Fibroblast of skin of scalp (primary cell): ENCODE measurements around the gene MRPL49.

Experiments
- DNase-seq: peaks from one replicate; pipeline ENCODE4 v3.0.0-alpha.2; 2013

The MRPL49 gene

DNA sequence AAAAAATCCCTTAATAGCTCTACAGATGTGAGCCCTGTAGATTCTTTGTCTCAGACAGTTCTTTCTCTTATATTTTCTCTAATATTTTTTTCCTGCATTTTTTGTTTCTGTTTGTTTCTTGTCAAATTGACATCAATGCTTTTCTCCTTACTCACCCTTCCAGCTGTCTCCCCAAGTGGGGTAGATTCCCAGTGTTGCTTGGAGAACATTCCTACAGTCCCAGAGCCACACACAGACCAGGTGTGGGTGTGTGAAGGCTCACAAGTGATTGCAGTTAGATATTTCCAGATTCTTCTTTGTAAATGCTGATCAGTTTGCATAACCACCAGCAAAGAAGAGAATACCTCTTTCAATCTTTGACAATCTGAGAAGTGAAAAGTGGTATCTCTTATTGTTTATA is 18.6 kb upstream of the MRPL49 start:
- no peak for DNase-seq

- no peak for DNase-seq
These were observed 17.5 kb upstream of the MRPL49 start for GRCh38 chr11:65104628-65105027.

DNA sequence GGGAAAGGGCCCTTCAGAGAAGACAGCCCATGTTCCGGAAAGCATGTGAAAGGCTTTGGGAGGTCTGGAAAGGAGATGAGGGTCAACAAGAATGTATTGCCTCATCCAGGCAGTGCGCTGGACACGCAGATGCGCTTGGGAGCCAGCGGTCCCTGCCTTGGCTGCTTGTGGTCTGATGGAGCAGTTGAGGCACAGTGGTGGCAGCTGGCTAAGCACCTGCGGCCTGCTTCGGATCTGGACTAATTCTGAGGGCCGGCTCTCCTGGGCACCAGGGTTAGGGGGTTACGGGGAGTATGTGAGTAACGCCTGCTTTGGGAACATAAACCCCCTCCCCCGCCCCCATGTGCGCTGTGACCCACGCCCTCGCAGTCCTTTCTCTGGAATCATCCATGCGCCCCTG is 15.0 kb upstream of the MRPL49 start:
- no peak for DNase-seq

DNA sequence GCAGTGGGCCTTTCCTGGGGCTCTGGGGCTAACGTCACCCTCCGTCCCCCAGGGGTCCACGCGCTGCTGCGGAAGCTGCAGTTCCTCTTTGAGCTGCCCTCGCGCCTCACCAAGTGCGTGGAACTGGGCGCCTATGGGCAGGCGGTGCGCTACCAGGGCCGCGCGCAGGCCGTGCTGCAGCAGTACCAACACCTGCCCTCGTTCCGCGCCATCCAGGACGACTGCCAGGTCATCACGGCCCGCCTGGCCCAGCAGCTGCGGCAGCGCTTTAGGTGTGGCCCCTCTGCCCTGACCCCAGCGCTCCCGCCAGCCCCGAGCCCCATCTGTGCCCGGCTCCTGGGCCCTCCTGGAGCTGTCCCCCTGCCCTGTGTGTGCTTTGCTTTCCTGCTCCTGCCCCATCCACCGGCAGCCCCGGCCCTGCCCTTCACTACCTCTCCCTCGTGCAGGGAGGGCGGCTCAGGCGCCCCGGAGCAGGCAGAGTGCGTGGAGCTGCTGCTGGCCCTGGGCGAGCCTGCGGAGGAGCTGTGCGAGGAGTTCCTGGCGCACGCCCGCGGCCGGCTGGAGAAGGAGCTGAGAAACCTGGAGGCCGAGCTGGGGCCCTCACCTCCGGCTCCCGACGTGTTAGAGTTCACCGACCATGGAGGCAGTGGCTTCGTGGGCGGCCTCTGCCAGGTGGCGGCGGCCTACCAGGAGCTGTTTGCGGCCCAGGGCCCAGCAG is 14.2 kb upstream of the MRPL49 start:
- no peak for DNase-seq

DNA sequence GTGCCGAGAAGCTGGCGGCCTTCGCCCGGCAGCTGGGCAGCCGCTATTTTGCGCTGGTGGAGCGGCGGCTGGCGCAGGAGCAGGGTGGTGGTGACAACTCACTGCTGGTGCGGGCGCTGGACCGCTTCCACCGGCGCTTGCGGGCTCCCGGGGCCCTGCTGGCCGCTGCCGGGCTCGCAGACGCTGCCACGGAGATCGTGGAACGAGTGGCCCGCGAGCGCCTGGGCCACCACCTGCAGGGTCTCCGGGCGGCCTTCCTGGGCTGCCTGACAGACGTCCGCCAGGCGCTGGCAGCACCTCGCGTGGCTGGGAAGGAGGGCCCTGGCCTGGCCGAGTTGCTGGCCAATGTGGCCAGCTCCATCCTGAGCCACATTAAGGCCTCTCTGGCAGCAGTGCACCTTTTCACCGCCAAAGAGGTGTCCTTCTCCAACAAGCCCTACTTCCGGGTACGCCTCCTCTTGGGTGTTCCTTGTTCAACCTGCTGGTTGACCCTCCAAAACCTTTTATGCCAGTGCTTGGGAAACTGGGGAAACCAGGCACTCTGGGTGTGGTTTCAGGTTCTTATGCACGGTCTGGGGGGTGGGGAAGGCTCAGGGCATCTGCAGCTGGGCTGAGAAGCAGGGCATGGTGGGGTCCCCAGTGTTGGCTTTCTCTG is 13.5 kb upstream of the MRPL49 start:
- DNase-seq: no peak

GRCh38 chr11:65109231-65110198 is 12.6 kb upstream of the MRPL49 start:
- DNase-seq: no peak

- DNase-seq: peak; percentile 74
These were observed 11.7 kb upstream of the MRPL49 start for GRCh38 chr11:65110354-65110861.

DNA sequence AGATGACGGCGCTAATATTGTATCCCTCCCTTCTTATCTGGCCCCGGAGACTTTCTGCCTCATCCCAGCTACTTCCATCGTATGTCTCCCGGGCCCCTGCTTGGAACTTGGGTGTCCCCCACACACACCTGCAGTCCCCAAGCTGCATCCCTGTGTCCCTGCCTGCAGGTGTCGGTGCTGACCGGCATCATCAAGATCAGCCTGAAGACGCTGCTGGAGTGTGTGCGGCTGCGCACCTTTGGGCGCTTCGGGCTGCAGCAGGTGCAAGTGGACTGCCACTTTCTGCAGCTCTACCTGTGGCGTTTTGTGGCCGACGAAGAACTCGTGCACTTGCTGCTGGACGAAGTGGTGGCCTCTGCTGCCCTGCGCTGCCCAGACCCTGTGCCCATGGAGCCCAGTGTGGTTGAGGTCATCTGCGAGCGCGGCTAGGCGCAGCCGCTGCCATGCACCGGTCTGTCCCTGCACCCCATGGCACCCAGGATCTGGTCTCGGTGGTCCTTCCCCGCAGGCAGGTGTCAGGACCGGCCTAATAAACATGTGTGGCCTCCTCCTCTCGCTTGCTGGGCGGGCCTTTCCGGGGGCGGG is 10.9 kb upstream of the MRPL49 start:
- DNase-seq: no peak

- peak; percentile 86 for DNase-seq
These were observed 10.2 kb upstream of the MRPL49 start, which contains the start of gene TM7SF2 for GRCh38 chr11:65111744-65112545. Gene TM7SF2 (plus strand): TSS chr11:65111872. CDS start chr11:65112016, 144 bp downstream.

DNA sequence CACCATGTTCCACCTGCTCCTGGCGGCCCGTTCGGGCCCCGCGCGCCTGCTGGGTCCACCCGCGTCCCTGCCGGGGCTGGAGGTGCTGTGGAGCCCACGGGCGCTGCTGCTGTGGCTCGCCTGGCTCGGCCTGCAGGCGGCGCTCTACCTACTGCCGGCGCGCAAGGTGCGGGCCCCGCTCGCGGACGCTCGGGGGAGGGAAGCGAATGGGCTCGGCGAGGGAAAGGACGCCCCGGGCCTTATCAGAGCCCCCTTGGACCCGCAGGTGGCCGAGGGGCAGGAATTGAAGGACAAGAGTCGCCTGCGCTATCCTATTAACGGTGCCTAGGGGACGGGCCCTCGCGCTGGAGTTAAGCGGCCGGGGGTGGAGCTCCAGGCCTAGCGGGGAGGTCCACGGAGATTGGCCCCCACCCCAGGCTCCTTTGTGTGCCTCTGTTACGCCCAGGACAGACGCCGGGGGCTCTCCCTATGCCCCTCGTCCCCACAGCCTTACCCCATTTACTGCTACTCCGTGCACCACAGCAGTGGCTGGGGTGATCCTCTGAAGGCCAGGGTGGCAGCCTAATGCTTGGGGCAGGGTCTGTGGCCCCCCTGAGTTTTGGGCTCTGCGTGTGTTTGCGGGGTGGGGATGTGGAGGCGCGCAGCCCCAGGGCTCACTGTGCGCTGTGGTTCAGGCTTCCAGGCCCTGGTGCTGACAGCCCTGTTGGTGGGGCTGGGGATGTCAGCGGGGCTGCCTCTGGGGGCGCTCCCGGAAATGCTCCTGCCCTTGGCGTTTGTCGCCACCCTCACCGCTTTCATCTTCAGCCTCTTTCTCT is 9.4 kb upstream of the MRPL49 start:
- DNase-seq: peak; percentile 20

DNA sequence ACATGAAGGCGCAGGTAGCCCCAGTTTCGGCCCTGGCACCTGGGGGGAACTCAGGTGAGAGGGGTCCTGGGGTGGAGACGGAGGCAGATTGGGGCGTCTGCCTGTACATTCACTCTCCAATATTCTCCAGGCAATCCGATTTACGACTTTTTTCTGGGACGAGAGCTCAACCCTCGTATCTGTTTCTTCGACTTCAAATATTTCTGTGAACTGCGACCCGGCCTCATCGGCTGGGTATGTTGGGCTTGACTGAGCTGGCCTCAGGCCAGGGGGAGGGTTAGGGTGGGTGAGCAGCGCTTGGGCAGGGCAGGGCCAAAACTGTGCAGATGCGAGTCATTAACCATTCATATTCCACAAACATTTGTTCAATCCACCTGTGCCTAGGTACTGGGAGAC is 8.8 kb upstream of the MRPL49 start:
- peak; percentile 27 for DNase-seq

DNA sequence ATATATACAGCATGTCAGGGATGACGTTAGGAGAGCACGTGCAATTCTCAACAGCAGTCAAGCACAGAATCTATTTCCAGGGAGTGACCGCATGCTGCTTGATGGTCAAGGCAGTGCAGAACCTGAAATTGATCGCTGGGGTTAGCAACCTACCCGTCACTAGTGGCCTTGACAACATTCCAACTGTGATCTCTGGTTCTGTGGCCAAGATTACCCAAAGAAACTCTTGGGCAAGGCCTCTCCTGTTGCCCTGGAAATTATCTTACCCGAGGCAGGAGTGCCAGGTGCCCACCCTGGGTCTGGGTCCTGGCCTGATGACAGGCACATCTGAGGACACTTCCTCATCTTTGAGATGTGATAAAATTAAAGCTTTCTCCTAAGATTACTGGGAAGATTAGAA is 8.3 kb upstream of the MRPL49 start:
- DNase-seq: no peak

- DNase-seq: no peak
These were observed 7.5 kb upstream of the MRPL49 start for GRCh38 chr11:65114538-65115171.

GRCh38 chr11:65115361-65116082 is 6.6 kb upstream of the MRPL49 start:
- no peak for DNase-seq

DNA sequence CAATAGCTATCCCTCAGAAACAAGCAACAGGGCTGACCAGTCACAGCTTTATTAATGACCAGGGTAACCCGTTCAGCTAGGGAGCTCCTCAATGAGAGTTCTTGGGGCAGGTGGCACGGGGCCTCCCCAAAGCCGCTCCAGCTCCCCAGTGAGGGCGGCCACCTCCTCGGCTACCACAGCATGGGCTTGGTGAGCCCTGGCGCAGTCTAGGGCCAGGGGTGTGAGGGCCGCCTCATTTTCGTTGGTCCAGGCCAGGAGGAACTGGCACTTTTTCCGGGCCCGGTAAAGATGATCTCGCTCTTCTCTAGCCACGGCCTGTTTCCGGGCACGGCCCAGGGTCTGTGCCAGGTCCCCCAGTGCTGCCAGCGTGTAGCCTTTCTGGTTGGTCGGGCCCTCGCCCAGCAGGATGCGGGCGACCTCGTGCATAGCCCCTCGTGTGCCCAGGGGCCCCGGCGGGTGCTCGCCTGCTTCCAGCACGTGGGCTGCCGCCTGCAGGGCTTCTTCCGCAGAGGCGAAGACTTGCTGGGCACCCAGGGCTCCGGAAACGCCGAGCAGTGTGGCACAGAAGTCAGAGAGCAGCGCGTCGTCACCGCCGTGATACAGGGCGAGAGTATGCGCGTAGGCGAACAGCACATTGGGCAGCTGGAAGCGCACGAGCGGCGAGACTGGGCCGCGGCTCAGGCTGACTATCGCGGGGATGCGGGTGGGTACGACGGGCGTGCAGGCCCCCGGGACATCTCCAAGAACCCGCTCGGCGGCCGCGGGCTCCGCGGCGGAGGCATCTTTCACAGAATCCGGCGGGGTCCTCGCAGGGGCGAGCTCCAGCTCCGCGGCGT is 5.5 kb upstream of the MRPL49 start:
- DNase-seq: peak; percentile 20

- DNase-seq: peak; percentile 99
These were observed 4.7 kb upstream of the MRPL49 start, which contains the start of gene ZNHIT2 for GRCh38 chr11:65117206-65118096. Gene ZNHIT2 (minus strand): TSS chr11:65117701. CDS start chr11:65117653, 48 bp downstream.

DNA sequence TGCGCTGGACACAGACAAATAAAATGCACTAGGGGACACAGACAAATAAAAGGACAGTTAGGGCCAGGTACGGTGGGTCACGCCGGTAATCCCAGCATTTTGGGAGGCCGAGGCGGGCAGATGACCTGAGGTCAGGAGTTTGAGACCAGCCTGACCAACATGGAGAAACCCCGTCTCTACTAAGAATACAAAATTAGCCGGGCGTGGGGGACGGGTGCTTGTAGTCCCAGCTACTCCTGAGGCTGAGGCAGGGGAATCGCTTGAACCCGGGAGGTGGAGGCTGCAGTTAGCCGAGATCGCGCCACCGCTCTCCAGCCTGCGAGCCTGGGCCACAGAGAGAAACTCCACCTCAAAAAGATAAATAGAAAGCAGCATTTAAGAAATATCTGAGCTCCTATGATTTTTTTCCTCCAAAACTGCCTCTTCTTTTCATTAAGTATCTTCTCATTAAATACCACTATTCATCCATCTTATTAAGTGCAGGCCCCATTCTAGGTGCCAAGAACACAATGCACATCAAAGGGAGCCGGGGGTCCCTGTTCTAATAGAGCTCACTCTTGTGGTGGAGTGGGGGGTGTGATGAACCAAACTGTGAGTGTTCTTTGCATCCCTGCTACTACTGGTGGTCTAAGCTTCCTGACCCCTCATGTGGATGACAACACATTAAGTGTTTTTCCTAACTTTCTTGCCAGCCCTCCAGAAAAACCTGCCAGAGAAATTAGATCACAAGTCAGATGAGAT is 3.9 kb upstream of the MRPL49 start:
- no peak for DNase-seq
